GM18520 (cell line): ENCODE data around the gene PIGR.

Experiments
- ATAC-seq: cut with Tn5 transposase; IDR thresholded peaks from one replicate; pipeline ENCODE4 v1.9.1; 2021; ENCODE audit not compliant: unreplicated experiment

Gene PIGR

DNA sequence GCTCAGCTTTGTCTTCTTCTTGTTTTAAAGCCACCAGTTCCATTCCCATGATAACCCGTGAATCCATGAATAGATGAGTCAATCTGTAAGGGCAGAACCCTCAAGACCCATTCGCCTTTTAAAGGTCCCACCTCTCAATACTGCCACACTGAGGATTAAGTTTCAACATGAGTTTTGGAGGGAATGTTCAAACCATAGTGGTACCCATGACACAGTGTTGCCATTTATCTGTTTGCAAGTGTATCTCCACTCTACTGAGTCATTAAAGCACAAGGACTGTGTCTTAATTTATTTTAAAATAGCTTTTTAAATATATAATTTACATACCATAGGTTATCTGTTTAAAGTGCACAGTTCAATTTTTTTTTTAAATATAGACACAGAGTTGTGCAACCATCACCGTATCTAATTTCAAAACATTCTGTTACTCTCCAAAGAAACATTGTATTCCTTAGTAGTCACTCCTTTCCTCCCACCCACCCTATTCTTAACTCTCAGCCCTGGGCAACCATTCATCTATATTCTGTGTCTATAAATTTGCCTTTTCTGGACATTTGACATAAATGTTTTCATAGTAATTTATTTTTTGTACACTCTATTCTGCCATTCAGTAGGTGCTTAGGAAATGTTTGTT lies 53.8 kb downstream of the PIGR start:
- ATAC-seq = no peak

DNA sequence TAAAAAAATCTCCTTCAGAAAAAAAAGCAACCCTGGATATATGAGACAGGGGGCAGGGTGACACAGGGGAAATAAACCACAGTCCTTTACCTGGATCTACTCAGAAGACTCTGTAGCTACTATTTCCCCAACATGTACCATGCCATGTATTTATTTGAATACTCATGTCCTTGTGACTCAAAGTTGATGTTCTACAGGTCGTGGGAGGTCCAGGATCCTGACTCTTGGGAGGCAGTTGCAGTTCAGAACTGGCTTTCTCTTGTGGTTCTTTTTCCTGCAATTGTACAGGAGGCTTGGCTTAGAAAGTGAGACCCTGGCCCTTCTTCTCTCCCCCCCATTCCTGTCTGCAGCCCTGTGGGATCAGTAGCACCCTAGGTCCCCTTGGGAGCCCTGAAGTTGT lies 54.9 kb downstream of the PIGR start:
- ATAC-seq = no peak

GRCh38 chr1:206890125-206891060 lies 55.9 kb downstream of the PIGR start:
- no peak for ATAC-seq

- no peak for ATAC-seq
These were observed 58.6 kb downstream of the PIGR start for GRCh38 chr1:206887701-206888100.

- no peak for ATAC-seq
These were observed 59.4 kb downstream of the PIGR start for GRCh38 chr1:206886831-206887230.

GRCh38 chr1:206885341-206886060 lies 60.8 kb downstream of the PIGR start:
- no peak for ATAC-seq

GRCh38 chr1:206883876-206884275 lies 62.4 kb downstream of the PIGR start:
- no peak for ATAC-seq

DNA sequence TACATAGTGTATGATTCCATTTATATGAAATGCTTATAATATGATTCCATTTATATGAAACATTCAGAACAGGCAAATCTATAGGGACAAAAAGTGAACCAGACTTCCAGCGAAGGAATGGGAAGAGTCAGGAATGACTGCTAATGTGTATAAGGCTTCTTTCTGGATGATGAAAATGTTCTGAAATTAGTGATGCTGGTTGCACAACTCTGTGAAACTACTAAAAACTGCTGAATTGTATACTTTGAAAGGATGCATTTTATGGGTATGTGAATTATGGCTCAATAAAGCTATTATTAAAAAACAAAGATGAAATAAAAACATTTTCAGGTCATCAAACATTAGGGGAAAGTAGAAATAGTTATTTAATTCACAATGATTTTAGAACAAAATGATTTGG lies 63.1 kb downstream of the PIGR start:
- ATAC-seq = no peak

DNA sequence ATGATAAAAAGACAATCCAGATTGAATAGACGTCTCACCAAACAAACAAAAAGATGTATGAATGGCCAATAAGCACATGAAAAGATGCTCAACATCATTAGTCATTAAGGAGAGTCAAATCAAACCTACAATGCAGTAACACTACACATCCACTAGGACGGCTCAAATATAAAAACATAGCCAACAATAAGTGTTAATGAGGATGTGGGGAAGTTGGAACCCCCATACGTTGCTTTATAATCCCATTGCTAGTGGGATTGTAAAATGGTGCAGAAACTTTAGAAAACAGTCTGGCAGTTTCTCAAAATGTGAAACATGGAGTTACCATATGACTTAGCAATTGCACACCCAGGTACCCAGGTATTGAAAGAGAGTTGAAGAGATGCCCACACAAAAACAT lies 63.7 kb downstream of the PIGR start:
- ATAC-seq = no peak

DNA sequence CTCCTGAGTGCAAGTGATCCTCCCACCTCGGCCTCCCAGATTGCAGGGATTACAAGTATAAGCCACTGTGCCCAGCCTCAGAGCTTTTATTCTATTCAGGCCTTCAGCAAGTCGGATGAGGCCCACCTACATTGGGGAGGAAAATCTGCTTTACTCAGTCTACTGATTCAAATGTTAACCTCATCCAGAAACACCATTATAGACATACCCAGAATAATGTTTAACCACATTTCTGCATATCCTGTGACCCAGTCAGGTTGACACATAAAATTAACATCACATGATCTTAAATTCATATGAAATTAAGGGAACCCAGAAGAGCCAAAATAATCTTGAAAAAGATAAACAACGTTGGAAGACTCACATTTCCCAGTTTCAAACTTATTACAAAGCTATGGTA lies 66.0 kb downstream of the PIGR start:
- ATAC-seq = no peak
